ENCODE data around the gene RANBP10. TPM values are rescaled to one million over a fixed set of nuclear protein-coding genes. Genes with fewer than 3 reads are reported as not detected.

Gene RANBP10
- total and polyA plus RNA-seq, 2 donors (not counting 3 experiments of a cell fraction or from before 2014, with no cell fraction given): 25.6 to 28.8 TPM

GRCh38 chr16:67729636-67730248 lies 76.6 kb downstream of the RANBP10 start:
- POLR2A ChIA-PET: no interaction called here

More at GRCh38 chr16:67729636-67730248, 76.6 kb downstream of the RANBP10 start:
- Histone ChIP-seq H3K36me3 (ENCODE audit: control insufficient read depth in 2 of 2, extremely low read depth in 1 of 2, insufficient read depth in 2 of 2, low read length in 2 of 2) (peaks cover 2 to 58% of the 10 kb centered on the region in 2 experiments), H3K9me1 (replicated peaks; ENCODE audit: control insufficient read depth, extremely low read depth, insufficient read depth, low read length) (no peaks in the 10 kb centered on the region), H3K9me3 (replicated peaks; ENCODE audit: control insufficient read depth, insufficient read depth, low read length) (no peaks in the 10 kb centered on the region), H3K9ac (replicated peaks; ENCODE audit: extremely low read depth, insufficient read depth, low read length) (no peak overlapping the region), H3K79me2 (ENCODE audit: control insufficient read depth, insufficient read depth, low read length) (no peaks in the 10 kb centered on the region), H3K4me2 (ENCODE audit: insufficient read depth, low read length) (no peak overlapping the region), H3K27ac (ENCODE audit: insufficient read depth, low read depth, low read length) (no peak overlapping the region), H3K27me3 (ENCODE audit: control insufficient read depth in 2 of 2, insufficient read depth in 2 of 2, low read length in 2 of 2) (no peaks in the 10 kb centered on the region), H3K4me1 (ENCODE audit: control insufficient read depth, extremely low read depth, insufficient read depth, low read length) (no peaks in the 10 kb centered on the region), H2AFZ (ENCODE audit: low read depth, low read length) (no peak overlapping the region), H4K20me1 (replicated peaks; ENCODE audit: control insufficient read depth, extremely low read depth, insufficient read depth, low read length) (no peaks in the 10 kb centered on the region), H3K4me3 (replicated peaks in 1 of 3; ENCODE audit: insufficient read depth in 1 of 3, low read depth in 1 of 3, low read length in 3 of 3) (no peak overlapping the region)
- CTCF ChIA-PET: interaction anchor here (0.6 to 2.2 kb wide), 4 partner anchors 10 to 87 kb away, joined by 3 to 7 read pairs (median 5); partner anchors contain the start of gene GFOD2
- FAIRE-seq: no peak
- BruUV-seq (replicated peaks): no TSS peak
- TF ChIP-seq EZH2 (IDR thresholded peaks at IDR 0.05; ENCODE audit: borderline replicate concordance, low read depth, low read length, severe bottlenecking) (no peak), POLR2AphosphoS5 (IDR thresholded peaks at IDR 0.05; ENCODE audit: insufficient read depth, low read depth, low read length) (no peak), GATA2 (IDR thresholded peaks at IDR 0.05; ENCODE audit: insufficient read depth, insufficient read length, low read depth, low read length) (no peak), FOS (IDR thresholded peaks at IDR 0.05; ENCODE audit: borderline replicate concordance, insufficient read depth, low read length) (no peak), MYC (IDR thresholded peaks at IDR 0.05; ENCODE audit: low read depth, low read length) (no peak), MAX (IDR thresholded peaks at IDR 0.05; ENCODE audit: insufficient read depth, insufficient read length) (no peak), JUN (IDR thresholded peaks at IDR 0.05; ENCODE audit: borderline replicate concordance, insufficient read depth, insufficient read length, low read depth) (no peak), CTCF (IDR thresholded peaks at IDR 0.05; ENCODE audit: extremely low read depth in 1 of 2, insufficient read depth in 1 of 2, low read depth in 1 of 2, low read length in 2 of 2) (no peak)
- no peak for DNase-seq (ENCODE audit: low read depth, low spot score)
- intact Hi-C loops (cut with micrococcal nuclease) (no loop called here), dilution Hi-C loops (cut with MboI; ENCODE audit: extremely low pct_ligation_motif_present, low sequenced_read_pairs) (no loop called here)

All from endothelial cell of umbilical vein (primary cell).